Measurements from ENCODE around the gene ATP2C2.

DNA sequence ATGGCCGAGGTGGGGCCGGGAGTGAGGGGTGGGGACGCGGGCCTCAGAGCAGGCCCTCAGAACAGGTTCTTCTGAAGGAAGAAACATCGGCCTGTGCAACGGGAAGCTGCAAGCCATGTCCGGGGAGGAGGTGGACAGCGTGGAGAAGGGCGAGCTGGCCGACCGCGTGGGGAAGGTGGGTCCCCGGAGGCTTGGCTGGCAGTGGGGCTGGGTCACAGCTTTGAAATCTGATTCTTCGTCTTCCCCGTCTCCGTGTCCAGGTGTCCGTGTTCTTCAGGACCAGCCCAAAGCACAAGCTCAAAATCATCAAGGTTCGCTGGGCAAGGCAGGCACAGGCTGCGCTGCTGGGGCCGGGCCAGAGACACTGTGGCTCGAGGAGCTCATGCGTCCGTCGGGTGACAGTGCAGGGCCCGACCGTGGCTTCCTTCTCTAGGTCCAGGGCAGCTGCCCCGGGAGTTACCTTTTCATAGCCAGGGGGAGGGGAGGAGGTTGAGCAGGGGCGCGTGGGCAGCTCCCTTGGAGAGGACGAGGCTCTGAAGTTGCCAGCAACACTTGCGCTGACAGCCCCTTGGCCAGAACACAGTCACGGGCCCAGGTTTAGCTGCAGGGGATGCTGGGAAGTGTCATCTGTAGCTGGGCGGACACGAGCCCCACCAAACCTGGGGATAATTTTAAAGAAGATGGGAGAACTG, 84.9 kb downstream of the ATP2C2 start:
- TF ChIP-seq, protein P1, sequence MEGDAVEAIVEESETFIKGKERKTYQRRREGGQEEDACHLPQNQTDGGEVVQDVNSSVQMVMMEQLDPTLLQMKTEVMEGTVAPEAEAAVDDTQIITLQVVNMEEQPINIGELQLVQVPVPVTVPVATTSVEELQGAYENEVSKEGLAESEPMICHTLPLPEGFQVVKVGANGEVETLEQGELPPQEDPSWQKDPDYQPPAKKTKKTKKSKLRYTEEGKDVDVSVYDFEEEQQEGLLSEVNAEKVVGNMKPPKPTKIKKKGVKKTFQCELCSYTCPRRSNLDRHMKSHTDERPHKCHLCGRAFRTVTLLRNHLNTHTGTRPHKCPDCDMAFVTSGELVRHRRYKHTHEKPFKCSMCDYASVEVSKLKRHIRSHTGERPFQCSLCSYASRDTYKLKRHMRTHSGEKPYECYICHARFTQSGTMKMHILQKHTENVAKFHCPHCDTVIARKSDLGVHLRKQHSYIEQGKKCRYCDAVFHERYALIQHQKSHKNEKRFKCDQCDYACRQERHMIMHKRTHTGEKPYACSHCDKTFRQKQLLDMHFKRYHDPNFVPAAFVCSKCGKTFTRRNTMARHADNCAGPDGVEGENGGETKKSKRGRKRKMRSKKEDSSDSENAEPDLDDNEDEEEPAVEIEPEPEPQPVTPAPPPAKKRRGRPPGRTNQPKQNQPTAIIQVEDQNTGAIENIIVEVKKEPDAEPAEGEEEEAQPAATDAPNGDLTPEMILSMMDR (conservative IDR thresholded peaks at IDR 0.05; ENCODE audit: low read length): no peak
- TF ChIP-seq EZH2phosphoT487 (IDR thresholded peaks at IDR 0.05; ENCODE audit: borderline replicate concordance): no peak

Measured in Loucy (cell line).